GM19023 (cell line): ENCODE results near the gene FBXO9.

ENCODE experiments used
- ATAC-seq: cut with Tn5 transposase; IDR thresholded peaks from one replicate; pipeline ENCODE4 v1.9.1; 2021; ENCODE audit warnings: mild to moderate bottlenecking, moderate library complexity; ENCODE audit not compliant: unreplicated experiment

Gene FBXO9

DNA sequence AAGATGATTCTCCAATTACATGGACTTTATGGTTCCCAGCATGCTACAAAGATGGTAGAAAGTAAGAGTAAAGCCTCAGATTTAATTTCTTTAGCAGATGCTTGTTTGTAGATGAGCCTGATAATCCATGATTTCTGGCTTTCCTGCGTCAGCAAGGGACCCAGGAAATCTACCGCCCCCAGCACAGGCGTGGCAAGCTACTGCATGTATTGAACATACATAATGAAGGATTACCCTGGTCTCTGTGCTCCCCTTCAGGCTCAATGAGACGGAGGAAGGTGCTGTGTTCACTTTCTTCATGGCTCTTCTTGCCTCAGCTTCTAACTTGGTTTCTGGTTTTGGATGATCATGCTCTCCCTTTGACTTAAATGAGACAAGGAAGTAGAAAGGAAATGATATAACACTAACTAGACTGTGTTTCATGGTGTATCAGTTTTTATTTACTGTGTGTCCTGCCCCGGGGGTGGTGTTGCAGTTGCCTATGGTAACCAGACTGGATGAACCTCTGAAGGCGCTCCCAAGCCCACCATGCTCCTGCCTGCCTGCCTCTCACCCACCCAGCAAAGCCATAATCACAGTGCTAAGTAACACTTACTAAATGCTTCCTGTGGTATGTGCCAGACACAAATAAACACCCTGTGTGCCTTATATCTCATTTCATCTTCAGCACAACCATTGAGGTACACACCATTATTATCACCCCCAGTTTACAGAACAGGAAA lies 65.5 kb downstream of the FBXO9 start:
- no peak for ATAC-seq

DNA sequence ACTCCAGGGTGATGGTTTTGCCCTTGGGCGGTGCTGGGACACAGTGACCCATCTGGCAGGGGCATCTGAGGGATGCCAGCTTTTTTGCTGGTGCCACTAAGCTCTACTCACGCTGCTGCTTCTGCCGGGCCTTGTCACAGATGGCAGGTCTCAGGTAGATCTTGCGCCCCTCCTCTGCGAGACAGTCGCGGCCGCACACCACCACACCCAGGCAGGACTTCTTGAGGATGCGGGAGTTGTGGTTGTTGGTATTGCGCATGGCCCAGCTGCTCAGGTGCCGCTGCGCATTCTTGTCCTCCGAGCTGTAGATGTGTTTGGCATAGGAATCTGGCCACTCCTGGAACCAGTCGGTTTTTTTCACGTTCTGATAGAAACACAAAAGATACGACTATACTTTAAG lies 68.8 kb downstream of the FBXO9 start:
- no peak for ATAC-seq

DNA sequence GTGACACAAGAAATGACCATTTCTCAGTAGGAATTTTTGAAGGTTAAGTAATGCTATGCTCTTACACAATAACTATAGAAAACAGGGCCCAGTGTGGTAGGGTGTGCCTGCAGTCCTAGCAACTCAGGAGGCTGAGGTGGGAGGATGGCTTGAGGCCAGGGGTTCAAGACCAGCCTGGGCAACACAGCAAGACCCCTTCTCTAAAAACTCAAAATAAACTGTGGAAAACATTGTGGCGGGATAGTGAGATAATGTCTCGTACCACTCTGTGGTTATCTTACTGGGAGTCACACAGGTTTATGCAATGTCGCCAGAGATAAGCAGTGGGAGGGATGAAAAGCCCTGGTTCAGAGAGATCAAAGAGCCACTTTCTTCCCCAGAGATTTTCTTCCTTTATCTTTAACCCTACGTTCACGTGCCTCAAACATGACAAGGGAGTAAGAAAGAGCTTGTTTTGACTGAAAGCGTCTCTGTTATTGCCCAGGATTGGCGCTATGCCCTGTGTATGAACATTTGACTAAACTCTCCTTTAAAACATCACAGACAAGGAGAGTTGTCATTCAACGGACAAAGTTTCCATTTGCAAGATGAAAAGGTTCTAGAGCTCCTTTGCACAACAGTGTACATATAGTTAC lies 69.5 kb downstream of the FBXO9 start:
- ATAC-seq: no peak

DNA sequence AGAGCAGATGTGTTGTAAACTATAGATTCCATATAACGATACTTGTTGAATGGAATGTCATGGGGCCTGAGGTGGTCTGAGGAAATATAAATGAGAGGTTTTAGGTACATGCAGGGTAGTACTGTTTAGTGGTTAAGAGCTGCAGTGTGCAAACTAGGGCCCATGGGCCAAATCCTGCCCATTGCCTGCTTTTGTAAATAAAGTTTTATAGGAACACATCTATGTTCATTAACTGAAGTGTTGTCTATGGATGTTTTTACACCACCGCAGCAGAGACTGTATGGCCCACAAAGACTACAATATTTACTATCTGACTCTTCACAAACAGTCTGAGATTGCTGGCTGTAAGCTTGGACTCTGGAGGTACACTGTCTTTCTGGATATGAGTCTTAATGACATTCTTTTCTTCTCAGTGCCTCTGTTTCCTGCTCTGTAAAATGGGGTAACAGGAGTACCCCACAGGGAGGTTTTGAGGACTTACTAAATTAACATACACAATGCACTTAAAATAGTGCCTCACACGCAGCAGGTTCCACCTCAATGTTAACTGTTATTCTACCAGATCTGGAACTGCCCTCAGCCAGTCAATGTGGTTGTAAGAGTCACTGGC lies 70.9 kb downstream of the FBXO9 start:
- no peak for ATAC-seq

DNA sequence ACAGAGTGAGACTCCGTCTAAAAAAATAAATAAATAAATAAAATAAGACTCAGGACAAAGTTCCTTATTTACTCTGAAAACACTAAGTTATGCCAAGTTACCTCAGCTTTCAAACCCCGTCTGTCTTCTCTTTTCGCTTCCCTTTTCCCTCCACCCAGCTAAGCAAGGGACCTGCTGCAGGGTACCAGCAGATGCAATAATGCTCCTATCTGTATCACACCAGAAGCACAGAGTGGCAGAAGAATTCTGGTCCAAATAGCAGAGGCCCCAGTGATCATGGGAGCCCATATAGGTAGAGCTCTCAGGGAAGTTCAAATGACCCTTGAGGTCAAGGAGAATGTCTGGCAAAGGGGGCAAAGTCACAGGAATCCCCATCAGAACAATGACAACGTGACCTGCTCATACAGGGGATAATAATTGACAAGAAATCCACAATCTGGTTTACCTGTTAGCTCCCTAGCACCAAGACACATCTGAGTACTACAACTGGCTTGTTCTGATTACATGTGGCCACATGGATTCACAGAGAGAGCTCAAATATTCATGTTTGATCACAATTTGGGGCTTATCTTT lies 74.7 kb downstream of the FBXO9 start:
- no peak for ATAC-seq

DNA sequence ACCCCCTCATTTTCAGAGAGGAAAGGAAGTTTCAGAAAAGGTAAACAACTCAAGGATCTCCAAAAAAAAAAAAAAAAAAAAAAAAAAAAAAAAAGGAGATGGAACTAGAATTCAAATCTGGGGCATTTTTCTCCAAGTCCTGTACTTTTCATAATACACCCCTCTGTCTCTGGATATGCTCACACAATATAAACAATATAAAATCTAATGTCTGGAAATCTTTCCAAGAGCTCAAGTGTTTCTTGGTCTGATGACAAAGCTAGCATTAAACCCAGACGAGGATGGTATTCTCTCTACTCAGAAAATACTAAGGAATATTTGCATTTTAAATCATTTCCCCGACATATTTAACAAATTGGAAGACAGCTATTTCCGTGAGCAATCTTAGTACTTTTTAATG lies 77.6 kb downstream of the FBXO9 start:
- no peak for ATAC-seq

DNA sequence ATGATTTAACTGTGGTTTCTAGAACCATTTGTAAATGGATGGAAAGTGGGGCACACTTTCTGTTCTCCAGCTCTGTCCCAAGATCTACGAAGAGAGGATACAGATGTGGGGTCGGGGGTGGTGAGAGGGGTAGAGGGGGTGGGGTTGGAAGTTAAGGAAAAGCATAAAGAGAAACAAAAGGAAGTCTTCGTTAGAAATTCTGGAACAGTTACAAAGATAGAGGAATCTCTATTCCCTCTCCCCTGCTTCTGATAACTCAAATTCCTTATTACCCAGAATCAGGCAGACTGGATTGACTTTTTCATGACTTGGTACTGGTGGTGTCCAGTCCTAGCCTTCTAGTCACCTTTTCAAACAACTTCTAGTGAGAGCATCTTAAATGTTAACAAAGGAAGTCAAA lies 78.5 kb downstream of the FBXO9 start:
- ATAC-seq: no peak

DNA sequence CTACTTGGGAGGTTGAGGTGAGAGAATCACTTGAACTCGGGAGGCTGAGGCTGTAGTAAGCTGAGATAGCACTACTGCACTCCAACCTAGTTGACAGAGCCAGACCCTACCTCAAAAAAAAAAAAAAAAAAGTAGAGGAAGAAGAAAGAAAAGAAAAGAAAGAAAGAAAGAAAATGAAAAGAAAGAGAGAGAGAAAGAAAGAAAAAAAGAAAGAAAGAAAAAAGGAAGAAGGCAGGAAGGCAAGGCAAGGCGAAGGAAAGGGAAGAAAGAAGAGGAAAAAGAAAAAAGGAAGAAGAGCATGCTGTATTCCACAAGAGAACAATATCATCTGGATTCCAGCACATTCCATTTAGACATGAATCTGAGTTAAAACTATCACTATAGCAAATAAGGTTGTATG lies 79.6 kb downstream of the FBXO9 start:
- ATAC-seq: no peak

DNA sequence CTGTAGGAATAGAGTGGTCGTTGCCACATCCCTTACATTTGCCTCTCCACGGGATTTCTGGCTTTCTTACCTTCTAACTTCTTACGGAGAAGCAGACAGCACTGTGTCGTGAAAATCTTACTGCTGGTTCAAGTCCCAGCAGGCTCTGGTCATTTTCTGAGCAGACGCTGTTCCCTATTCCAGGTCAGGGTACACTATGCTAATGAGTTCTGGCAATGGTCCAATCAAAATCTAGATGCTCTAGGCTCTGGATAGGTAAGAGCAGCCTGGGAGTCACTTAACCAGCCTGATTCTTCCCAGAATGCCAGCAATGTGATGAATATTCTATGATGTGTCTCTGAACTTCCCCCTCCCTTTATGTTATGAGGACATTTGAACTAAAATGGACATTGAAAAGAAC lies 83.5 kb downstream of the FBXO9 start, which contains the start of gene GCM1:
Gene GCM1 (minus strand): TSS at position 158 of the 400 bp plus-strand sequence. CDS start 3,209 bp downstream, outside the sequence.
- ATAC-seq: no peak
